ENCODE results near the gene SLC5A10.

Gene SLC5A10

DNA sequence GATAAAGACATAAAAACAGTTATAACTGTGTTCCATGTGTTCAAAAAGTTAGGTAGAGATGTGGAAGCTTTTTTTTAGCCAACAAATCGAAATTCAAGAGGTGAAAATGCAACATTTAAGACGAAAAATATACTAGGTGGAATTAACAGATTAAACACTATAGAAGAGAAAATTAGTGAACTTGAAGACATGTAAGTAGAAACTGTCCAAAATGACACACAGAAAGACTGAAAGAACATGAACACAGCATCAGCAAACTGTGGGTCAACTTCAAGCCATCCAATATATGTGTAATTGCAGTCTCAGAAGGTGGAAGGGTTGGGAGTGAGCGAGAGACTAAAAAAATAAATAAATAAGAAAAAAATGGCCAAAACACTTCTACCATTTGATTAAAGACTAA lies 43.3 kb downstream of the SLC5A10 start:
- no peak overlapping the region for H3K4me3 ChIP-seq (ENCODE audit: low read depth, low read length)
- TF ChIP-seq CTCF (IDR thresholded peaks at IDR 0.05; ENCODE audit: borderline replicate concordance, insufficient read depth, low read depth, low read length), result no peak

GRCh38 chr17:18996458-18996857 lies 44.5 kb downstream of the SLC5A10 start:
- no peak overlapping the region for H3K4me3 ChIP-seq (ENCODE audit: low read depth, low read length)
- TF ChIP-seq CTCF (IDR thresholded peaks at IDR 0.05; ENCODE audit: borderline replicate concordance, insufficient read depth, low read depth, low read length), result no peak

DNA sequence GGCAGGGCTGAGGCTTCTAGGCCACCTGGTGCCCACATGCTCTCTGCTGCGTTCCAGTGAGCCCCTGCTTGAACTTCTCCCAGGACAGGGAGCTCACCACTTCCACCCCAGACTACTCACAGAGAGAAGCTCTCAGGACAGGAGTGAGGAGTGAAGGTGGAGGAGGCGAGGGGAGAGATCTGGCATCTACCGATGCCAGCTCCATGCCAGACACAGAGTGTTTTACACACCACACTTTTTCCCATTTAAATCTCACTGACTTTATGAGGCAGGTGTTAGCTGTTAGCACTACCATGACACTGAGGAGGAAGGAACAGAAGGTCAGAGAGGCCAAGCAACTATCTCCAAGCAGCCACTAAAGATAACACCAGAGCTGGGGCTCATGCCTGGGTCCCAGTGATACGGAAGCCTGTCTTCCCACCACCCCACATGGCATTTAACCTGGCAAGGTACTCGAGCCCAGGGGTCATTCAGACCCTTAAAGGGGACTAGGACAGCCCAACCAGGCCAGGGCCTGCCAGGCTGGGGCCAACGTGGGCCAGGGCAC lies 45.8 kb downstream of the SLC5A10 start:
- no peak for TF ChIP-seq CTCF (IDR thresholded peaks at IDR 0.05; ENCODE audit: borderline replicate concordance, insufficient read depth, low read depth, low read length)
- H3K4me3 ChIP-seq (ENCODE audit: low read depth, low read length), result no peak overlapping the region

DNA sequence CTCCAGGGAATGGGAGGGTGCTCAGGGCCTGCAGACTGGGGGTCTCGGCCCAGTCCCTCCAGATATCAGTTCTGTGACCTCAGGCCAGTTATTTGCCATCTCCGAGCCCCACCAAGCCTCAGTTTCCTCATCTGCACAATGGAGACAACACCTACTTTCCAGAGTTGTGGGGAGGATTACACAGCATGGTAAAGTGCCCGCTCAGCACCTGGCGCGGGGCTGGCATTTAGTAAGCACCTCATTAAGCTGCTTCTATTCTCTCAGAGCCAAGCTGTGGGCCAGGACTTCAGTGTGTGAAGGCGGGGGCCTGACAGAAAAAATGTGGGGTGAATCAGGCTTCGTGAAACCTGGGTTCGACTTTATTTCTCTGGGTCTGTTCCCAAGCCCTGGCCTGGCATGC lies 47.4 kb downstream of the SLC5A10 start:
- no peak for TF ChIP-seq CTCF (IDR thresholded peaks at IDR 0.05; ENCODE audit: borderline replicate concordance, insufficient read depth, low read depth, low read length)
- H3K4me3 ChIP-seq (ENCODE audit: low read depth, low read length), result no peak overlapping the region

GRCh38 chr17:18999911-19000310 lies 47.9 kb downstream of the SLC5A10 start:
- TF ChIP-seq CTCF (IDR thresholded peaks at IDR 0.05; ENCODE audit: borderline replicate concordance, insufficient read depth, low read depth, low read length), result no peak
- no peak overlapping the region for H3K4me3 ChIP-seq (ENCODE audit: low read depth, low read length)

DNA sequence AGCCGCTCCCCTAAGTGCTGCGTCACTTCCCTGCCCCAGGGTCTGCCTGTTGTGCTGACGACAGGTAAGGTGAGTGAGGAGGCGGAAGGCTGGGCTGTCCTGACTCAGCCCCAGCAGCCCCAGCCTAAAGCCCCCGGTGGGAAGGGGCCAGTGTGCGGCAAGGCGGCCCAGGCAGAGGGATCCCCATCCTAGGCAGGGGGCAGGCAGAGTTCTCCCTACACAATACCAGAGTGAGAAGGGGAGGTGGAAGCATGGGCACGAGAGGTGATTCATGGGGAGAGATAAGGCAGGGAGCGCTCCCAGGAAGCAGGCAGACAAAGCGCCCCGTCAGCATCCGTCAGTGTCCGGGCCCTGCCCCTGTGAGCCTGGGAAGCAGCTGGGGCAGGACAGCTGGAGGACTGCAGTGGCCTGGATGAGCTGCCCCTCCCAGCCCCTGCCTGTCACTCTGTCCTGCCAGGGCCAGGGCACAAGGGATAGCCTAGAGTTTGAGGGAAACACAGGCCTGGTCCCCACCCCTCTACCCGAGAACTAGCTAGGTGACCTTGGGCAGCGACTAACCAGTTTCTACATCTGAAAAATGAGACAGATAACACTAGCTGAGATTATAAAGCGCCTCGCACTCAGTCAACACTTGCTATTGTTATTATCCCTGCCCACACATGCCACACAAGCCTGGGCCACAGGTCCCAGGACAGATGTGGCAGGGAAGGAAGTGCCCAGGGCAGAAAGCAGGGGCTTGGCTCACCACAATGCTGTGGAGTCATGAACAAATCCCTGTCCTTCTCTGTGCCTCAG lies 48.8 kb downstream of the SLC5A10 start:
- H3K4me3 ChIP-seq (ENCODE audit: low read depth, low read length), result no peak overlapping the region
- no peak for TF ChIP-seq CTCF (IDR thresholded peaks at IDR 0.05; ENCODE audit: borderline replicate concordance, insufficient read depth, low read depth, low read length)
